NCI-H146 treated with DMSO at 0.1 percent for 48 hours (cell line): ENCODE data around the gene INSC.

Experiments used
- DNase-seq: peaks from one replicate; lab custom pipeline; 2025; ENCODE audit not compliant: unreplicated experiment; lab: John Stamatoyannopoulos, UW

INSC gene

DNA sequence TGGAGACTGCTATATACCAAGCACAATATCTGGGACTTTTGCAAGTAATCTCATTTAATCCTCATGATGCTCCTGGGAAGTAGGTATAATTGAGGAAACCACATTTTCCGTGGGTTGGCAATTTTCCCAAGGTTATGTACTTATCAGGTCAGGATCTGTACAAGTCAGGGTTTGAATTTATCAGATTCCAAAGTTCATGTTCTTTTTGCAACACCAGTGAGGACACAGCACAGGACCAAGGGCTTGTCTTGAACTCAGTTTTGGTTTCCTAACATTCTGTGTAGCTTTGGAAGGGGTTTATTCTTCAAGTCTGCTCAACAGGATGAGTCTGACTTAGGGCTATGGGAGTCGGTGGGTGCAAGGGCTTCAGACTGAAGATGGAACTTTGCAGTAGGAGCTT, 30.4 kb downstream of the INSC start:
- DNase-seq: no peak

- DNase-seq: no peak
Measured at GRCh38 chr11:15145615-15146014, 30.9 kb downstream of the INSC start.

DNA sequence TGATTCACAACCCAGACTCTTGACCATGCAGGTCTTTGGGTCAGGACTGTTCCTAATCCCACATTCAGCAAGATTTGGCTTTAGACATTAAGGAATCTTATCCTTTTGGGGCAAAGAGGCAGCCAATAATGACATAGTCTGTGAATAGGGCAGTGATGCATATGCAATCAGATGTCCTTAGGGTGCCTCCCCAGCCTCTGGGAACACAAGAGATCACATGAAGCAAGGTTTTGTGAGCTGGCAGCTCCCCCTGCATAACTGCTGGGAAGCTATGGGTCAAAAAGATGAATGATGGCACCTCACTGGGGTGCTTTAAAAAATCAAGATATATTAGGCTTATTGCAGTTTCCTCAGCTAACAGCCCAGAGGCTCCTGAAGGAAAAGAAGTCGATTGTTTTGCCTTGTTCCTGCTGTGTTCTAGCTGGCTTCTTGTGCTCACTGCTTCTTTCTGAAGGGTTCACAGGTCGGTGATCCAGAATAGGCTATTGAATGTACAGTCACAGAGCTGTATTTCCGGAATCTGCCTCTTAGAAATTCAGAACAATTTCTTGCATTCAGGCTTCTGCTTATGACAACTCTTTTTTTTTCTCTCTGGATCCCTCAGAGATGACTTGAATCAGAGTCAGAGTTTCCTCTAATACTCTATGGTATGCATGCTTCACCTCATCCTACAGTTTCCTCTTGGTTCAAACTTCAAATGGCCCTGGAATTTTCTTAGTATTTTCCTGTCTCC, 31.7 kb downstream of the INSC start:
- no peak for DNase-seq

- DNase-seq: no peak
Measured at GRCh38 chr11:15148169-15148568, 33.4 kb downstream of the INSC start.

- no peak for DNase-seq
Measured at GRCh38 chr11:15149050-15149449, 34.3 kb downstream of the INSC start.

- no peak for DNase-seq
Measured at GRCh38 chr11:15150507-15150906, 35.8 kb downstream of the INSC start.

GRCh38 chr11:15153231-15153630, 38.5 kb downstream of the INSC start:
- DNase-seq: no peak

DNA sequence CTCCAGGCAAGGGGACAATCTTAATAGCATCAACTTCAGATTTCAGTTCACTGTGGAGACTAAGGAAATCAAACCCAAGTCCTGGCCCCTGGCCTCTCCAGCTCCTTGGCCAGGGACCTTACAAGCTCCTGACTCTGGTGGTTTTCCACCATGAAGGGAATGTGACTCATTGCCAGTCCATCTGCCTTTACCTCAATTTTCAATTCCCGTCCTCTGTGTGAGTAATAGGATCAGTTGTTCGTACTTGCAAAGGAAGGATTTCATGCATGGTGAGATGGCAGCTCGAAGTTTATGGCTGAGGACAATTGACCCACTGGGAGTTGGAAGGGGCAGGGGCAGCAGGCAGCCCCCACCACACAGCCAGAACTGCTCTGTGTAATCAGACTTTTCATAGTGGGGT, 42.5 kb downstream of the INSC start:
- DNase-seq: no peak

DNA sequence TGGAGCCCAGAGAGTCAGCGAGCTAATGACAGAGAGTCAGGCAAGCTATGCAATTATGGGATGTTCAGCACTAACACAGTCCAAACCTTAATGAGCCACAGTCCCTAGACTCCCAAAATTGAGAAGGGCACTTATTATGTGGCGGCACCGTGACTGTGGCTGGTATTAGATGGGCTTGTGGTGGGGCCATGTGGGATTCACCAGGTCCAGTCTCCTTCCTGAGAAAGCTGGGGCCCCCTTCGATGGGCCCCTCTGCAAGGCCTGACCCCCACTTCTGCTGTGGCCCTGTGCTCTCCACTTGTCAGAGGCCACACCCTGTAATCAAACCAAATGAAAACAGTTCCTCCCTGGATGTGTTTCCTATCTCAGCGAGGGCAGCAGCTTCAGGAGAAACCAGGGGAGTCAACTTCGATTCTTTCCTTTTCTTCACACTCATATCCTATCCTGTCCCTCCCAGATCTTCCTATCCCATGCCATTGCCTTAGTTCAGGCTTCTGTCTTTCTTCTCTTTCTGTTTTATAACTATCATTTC, 42.9 kb downstream of the INSC start:
- no peak for DNase-seq

GRCh38 chr11:15158351-15159015, 43.8 kb downstream of the INSC start:
- DNase-seq: no peak

DNA sequence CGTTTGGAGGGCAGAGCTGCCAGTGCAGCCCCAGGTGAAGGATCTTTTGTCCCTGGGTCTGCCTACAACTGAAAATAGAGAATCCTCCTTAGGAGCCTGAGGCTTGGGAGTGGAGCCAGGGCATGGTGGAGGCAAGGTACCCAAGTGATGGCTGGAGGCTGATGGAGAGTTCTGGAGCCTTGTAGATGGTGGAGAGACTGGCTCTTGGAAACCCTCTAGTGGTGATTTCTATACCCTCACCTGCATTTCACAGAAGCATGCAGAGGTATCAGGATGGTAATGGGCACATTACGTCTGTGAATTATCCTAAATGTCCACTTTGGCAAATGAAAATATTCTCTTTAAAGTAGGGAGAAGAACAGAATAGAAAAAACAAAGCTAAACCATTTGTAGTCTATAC, 44.4 kb downstream of the INSC start:
- DNase-seq: no peak

- no peak for DNase-seq
Measured at GRCh38 chr11:15161790-15162189, 47.1 kb downstream of the INSC start.

DNA sequence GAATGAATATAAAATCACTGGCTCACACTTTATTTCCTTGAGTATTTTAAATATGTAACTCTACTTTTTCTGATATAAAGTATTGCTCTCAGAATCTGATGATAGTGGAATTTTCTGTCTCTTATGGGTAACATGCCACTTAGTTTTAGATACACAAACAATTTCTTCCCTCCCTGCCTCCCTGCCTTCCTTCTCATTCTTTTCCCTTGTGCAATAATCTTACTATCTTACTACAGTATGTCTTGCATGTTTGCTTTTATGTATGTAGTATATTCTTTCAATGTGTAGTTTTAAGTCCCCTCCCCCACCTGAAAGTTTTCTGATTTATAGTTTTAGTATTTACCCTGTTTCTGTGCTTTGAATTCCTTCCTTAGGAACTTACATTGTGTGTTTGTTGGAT, 48.4 kb downstream of the INSC start:
- DNase-seq: no peak

DNA sequence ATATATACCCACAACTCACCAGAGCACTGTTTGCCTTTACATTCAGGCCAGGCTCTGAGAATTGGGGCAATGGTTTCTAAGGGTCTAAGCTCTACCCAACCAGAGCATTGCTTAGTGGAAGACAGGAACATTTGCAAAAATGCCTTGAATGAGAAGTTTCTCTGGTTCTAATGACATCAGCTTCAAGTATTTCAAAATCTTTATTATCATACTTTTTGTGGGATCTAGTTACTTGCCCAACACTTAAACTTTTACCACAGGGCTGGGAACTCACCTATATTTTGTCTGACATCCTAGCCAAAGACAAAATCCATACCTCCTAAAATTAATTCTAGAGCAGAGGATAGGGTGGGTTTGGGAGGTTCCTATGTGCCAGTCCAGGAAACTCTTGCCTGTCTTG, 51.5 kb downstream of the INSC start:
- DNase-seq: no peak

DNA sequence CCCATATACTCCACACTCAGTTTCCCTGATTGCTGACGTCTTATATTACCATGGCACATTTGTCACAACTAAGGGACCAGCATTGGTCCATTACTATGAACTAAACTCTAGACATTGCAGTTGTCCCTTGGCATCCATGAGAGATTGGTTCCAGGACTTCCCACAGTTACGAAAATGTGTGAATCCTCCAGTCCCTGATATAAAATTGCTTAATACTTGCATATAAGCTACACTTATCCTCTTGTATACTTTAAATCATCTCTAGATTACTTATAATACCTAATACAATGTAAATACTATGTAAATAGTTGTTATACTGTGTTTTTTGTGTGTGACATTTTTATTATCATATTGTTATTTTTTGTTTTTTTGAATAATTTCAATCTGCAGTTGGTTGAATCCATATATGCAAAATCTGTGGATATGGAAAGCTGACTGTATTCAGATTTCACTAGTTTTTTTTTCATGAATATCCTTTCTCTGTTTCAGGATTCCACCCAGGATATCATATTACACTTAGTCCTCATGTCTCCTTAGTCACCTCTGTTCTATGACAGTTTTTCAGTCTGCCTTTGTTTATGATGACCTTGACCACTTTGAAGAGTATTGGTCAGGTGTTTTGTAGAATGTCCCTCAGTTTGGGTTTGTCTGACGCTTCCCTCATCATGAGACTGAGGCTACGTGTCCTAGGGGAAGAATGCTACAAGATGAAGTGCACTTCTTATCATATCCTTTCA, 55.3 kb downstream of the INSC start:
- no peak for DNase-seq

GRCh38 chr11:15170698-15171097, 56.0 kb downstream of the INSC start:
- DNase-seq: no peak

- DNase-seq: no peak
Measured at GRCh38 chr11:15171956-15172355, 57.2 kb downstream of the INSC start.

GRCh38 chr11:15175831-15176230, 61.1 kb downstream of the INSC start:
- no peak for DNase-seq

GRCh38 chr11:15176646-15177163, 62.0 kb downstream of the INSC start:
- DNase-seq: no peak

- DNase-seq: no peak
Measured at GRCh38 chr11:15177491-15177890, 62.8 kb downstream of the INSC start.

DNA sequence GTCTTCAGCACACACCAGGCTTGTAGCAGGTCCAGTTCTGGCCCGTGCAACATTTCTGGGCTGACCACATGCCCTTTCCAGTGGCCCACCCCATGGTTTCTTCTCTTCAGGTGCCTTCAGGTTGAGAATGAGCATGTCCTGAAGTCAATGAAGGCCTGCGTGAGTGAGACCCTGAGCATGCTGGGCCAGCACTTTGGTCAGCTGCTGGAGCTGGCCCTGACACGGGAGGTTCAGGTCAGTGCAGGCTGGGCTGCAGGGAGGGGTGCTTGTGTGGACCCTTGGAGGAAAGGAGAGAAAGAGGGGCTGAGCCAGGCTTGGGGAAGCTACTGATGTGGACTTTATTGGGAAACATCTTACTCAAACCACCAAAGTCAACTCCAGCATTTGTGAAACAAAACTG, 63.5 kb downstream of the INSC start:
- no peak for DNase-seq

GRCh38 chr11:15179167-15179566, 64.4 kb downstream of the INSC start:
- DNase-seq: no peak
